ENCODE results near the gene JPT2.

The JPT2 gene

GRCh38 chr16:1743376-1744337 lies 65.6 kb downstream of the JPT2 start:
- H3K27me3 Mint-ChIP-seq: no peaks in the 10 kb centered on the region
- H3K27ac Mint-ChIP-seq: no peak overlapping the region
- H3K4me3 Mint-ChIP-seq: no peak overlapping the region
- no peak for ATAC-seq
- H3K9me3 Mint-ChIP-seq: no peaks in the 10 kb centered on the region
- H3K4me1 Mint-ChIP-seq: no peaks in the 10 kb centered on the region
- peaks cover 34% of the 10 kb centered on the region for H3K36me3 Mint-ChIP-seq

DNA sequence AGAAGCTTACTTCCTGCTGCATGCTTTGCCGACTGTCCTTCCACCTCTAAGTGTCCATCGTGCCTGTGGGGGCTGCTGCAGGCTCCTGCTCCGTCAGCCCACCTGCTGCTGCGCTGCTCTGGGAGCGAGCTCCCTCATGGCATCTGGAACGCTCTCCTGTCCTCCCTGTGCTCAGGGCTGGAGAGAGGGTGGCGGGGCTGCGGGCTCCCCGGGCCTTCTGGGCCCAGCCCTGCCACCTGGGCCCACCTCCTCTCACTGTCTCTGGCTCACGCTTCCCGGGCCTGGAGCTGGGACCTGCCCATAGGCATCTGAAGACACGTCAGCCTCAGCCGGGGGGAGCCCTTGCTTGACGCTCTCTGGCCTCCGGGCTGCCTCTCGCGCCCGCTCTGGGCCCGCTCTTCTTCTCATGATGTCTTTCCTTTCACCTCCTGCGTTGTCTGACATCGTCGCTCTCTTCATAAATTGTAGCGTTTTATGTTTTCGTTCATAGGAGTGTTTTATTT lies 66.3 kb downstream of the JPT2 start:
- no peak overlapping the region for H3K4me3 Mint-ChIP-seq
- no peaks in the 10 kb centered on the region for H3K9me3 Mint-ChIP-seq
- no peak for ATAC-seq
- peak overlapping the region; percentile 43 for H3K27ac Mint-ChIP-seq
- peaks cover 34% of the 10 kb centered on the region for H3K36me3 Mint-ChIP-seq
- H3K4me1 Mint-ChIP-seq: no peaks in the 10 kb centered on the region
- no peaks in the 10 kb centered on the region for H3K27me3 Mint-ChIP-seq

DNA sequence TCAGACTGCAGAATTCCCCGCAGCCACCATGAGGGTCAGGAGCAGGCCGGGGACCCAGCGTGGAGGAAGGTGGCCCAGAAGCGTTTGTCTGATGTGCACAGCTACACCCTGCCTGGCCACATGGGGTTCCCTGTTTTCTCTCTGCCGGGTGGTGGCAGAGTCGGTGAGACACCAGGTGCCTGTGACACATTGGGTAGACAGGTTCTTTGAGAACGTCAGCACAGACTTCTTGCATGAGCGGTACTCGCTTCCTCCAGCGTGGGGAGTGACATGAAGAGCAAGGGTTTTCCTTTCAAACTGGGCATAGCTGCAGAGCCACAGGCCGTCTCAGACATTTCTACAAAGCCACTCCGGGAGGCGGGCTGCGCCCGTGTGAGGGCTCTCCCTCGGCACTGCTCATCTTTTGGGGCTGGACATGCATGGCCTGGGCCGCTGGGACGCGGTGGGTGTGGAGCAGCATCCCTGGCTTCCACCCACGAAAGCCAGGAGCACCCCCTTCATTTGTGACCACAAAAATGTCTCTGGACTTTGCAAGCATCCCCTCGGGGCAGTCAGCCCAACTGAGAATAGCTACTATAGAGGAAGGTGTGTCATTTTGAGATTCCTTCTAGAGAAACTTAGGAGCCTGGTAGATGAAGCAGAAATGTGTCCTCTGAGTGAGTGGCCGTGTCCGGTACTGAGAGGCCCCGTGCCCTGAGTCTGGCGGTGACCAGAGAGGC lies 67.3 kb downstream of the JPT2 start:
- Mint-ChIP-seq H3K4me1 (no peaks in the 10 kb centered on the region), H3K27me3 (no peaks in the 10 kb centered on the region), H3K27ac (peak overlapping the region; percentile 43), H3K9me3 (no peaks in the 10 kb centered on the region), H3K4me3 (no peak overlapping the region), H3K36me3 (peaks cover 34% of the 10 kb centered on the region)
- no peak for ATAC-seq

GRCh38 chr16:1745900-1746692 lies 68.0 kb downstream of the JPT2 start:
- no peaks in the 10 kb centered on the region for H3K4me1 Mint-ChIP-seq
- H3K9me3 Mint-ChIP-seq: no peaks in the 10 kb centered on the region
- H3K36me3 Mint-ChIP-seq: peaks cover 34% of the 10 kb centered on the region
- no peak overlapping the region for H3K4me3 Mint-ChIP-seq
- no peaks in the 10 kb centered on the region for H3K27me3 Mint-ChIP-seq
- H3K27ac Mint-ChIP-seq: no peak overlapping the region
- no peak for ATAC-seq

- Mint-ChIP-seq H3K4me3 (no peak overlapping the region), H3K4me1 (no peaks in the 10 kb centered on the region), H3K27me3 (no peaks in the 10 kb centered on the region)
Measured at GRCh38 chr16:1746693-1747195, 68.7 kb downstream of the JPT2 start.

DNA sequence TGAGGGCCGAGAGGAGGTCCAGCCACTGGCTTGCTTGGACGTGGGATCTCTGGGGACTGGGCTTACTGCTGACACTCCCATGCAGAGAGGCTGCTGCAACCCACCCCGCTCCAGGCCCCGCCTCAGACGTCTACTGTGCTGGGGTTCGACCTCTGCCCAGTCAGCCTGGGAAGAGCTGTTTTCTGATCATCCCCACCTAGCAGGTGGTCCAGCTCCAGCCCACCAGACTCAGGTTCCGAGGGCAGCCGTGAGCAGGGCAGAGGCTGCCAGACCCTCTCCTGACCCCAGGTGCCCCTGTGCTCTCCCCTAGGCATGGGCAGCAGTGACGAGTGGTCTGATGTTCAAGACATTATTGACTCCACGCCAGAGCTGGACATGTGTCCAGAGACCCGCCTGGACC lies 69.9 kb downstream of the JPT2 start:
- H3K4me1 Mint-ChIP-seq: no peaks in the 10 kb centered on the region
- H3K4me3 Mint-ChIP-seq: no peak overlapping the region
- no peaks in the 10 kb centered on the region for H3K9me3 Mint-ChIP-seq
- no peak for ATAC-seq
- H3K27me3 Mint-ChIP-seq: no peaks in the 10 kb centered on the region
- H3K27ac Mint-ChIP-seq: no peak overlapping the region
- peaks cover 49% of the 10 kb centered on the region for H3K36me3 Mint-ChIP-seq

More at GRCh38 chr16:1746693-1747195, 68.7 kb downstream of the JPT2 start:
- Mint-ChIP-seq H3K36me3 (peaks cover 37% of the 10 kb centered on the region), H3K27ac (no peak overlapping the region), H3K9me3 (no peaks in the 10 kb centered on the region)
- ATAC-seq: no peak

DNA sequence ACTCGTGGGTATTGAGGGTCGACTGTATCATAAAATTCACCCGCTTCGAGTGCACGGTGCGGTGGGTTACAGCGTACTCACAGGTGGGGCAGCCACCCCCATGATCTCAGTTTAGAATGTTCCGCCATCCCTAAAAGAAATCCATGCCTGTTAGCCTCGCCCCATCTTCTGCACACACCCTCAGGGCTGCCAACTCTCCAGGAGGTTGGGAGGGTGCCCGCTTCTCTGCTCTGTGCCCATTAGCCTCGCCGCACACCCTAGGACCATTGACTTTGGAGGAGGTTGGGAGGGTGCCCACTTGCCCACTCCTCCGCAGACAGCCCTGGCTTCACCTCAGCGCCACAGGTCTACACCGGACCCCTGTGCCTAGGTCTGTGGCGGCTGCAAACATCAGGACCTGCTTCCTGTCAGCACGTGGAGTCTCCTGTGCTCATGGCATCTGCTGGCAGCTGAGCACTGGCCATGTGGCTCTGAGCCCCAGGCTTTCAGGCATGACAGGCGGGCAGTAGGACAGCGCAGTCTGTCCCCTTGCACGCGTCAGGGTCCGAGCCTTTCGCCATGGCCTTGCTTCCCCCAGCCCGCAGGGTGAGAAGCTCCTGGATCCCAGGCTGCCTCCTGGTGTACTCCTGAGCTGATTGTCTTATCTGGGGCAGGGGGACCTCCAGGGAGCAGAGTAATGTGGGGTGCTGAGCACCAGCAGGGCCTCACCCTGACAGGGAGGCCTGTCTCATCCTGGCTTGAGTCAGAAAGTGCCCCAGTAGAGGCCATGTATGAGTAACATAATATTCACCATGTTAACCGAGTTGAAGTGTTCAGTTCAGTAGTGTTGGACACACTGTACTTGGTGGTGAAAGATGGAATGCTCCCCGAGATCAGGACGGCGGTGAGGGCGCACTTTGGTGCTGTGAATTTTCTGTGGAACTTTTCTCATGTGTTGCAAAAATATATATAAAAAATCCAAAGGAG lies 71.4 kb downstream of the JPT2 start:
- Mint-ChIP-seq H3K27ac (no peak overlapping the region), H3K4me1 (no peaks in the 10 kb centered on the region), H3K36me3 (peaks cover 47% of the 10 kb centered on the region), H3K9me3 (no peaks in the 10 kb centered on the region), H3K27me3 (no peaks in the 10 kb centered on the region), H3K4me3 (no peak overlapping the region)
- no peak for ATAC-seq
